Body of pancreas (tissue), 4 donors: ENCODE results near the gene FAM185A.

Source experiments
- CTCF ChIP-seq, 7 experiments: fragments of 450-650 bp in 4 of 7; fragments of 200-600 bp in 3 of 7; sonication (generic) in 3 of 7; IDR thresholded peaks; one replicate each; pipeline ENCODE4 v1.5.1; 2016 to 2019; ENCODE audit warnings: antibody characterized with exemption in 7 of 7
- POLR2A ChIP-seq, 3 donors: fragments of 450-650 bp; IDR thresholded peaks; one replicate each; pipeline ENCODE4 v1.6.1; 2016; ENCODE audit warnings: antibody characterized with exemption in 3 of 3, mild to moderate bottlenecking in 2 of 3

GRCh38 chr7:102836977-102837376 is 88.2 kb downstream of the FAM185A start:
- TF ChIP-seq POLR2A (IDR thresholded peaks at IDR 0.05) (no peak), CTCF (IDR thresholded peaks at IDR 0.05) (no peak)
